ENCODE results near the gene ZNF430.

DNA sequence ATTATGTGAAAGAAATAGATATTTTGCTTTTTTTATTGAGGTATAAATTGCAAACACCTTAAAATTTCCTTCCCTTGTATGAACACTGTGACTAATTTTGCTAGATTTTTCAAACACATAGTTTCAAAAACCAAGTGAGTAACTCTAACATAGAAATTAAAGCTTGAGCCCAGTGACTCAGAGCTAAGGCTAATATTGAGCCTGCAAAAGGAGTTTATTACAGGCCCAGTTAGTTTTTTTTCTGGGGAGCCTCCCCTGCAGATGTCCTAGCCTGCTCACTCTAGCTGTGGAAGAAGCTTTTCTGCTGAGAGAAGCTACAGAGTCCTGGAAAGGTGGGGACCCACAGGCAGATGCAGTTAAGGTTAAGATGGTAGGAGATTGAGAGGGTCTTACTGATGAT is 3.4 kb downstream of the ZNF430 start:
- TF ChIP-seq EP300 (IDR thresholded peaks at IDR 0.05) (no peak), POLR2AphosphoS5 (IDR thresholded peaks at IDR 0.05) (no peak), POLR2A (IDR thresholded peaks at IDR 0.05; ENCODE audit: low read depth) (no peak)
- TF ChIP-seq, protein P1, sequence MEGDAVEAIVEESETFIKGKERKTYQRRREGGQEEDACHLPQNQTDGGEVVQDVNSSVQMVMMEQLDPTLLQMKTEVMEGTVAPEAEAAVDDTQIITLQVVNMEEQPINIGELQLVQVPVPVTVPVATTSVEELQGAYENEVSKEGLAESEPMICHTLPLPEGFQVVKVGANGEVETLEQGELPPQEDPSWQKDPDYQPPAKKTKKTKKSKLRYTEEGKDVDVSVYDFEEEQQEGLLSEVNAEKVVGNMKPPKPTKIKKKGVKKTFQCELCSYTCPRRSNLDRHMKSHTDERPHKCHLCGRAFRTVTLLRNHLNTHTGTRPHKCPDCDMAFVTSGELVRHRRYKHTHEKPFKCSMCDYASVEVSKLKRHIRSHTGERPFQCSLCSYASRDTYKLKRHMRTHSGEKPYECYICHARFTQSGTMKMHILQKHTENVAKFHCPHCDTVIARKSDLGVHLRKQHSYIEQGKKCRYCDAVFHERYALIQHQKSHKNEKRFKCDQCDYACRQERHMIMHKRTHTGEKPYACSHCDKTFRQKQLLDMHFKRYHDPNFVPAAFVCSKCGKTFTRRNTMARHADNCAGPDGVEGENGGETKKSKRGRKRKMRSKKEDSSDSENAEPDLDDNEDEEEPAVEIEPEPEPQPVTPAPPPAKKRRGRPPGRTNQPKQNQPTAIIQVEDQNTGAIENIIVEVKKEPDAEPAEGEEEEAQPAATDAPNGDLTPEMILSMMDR (IDR thresholded peaks at IDR 0.05), result no peak
